HL-60 (cell line): ENCODE results near the gene RAP1B.

Experiments used
- DNase-seq, 2 experiments: peaks; one replicate each; pipeline ENCODE4 v3.0.0-alpha.2; 2010 to 2020; ENCODE audit warnings: low read depth in 1 of 2, low spot score in 1 of 2
- H3K27ac ChIP-seq: fragments of 250-450 bp; sonication (Bioruptor Pico); replicated peaks from 2 replicates; pipeline ENCODE4 v1.5.1; 2020; ENCODE audit warnings: mild to moderate bottlenecking, moderate library complexity
- H3K27me3 ChIP-seq: fragments of 250-450 bp; sonication (Bioruptor Pico); 2 replicates; pipeline ENCODE4 v1.5.1; 2021; ENCODE audit warnings: mild to moderate bottlenecking, moderate library complexity; ENCODE audit not compliant: insufficient read depth, poor library complexity, severe bottlenecking
- H3K4me3 ChIP-seq: replicated peaks from 2 replicates; pipeline ENCODE4 v1.5.1; 2011; ENCODE audit warnings: mild to moderate bottlenecking, control low read depth, low read length; ENCODE audit not compliant: insufficient read depth
- CTCF ChIP-seq: IDR thresholded peaks from one replicate; pipeline ENCODE4 v1.5.1; 2011; ENCODE audit warnings: low read length, control low read depth, inconsistent platforms; ENCODE audit not compliant: insufficient read depth
- GABPA ChIP-seq: IDR thresholded peaks from 2 replicates; pipeline ENCODE4 v1.6.1; 2012; ENCODE audit warnings: low read depth
- POLR2AphosphoS5 ChIP-seq: IDR thresholded peaks from 2 replicates; pipeline ENCODE4 v1.6.1; 2012; ENCODE audit warnings: low read depth
- REST ChIP-seq: IDR thresholded peaks from 2 replicates; pipeline ENCODE4 v1.6.1; 2012; ENCODE audit warnings: low read depth; ENCODE audit not compliant: insufficient replicate concordance
- SPI1 ChIP-seq: IDR thresholded peaks from 2 replicates; pipeline ENCODE4 v1.6.1; 2012; ENCODE audit warnings: low read depth, mild to moderate bottlenecking, borderline replicate concordance

RAP1B gene

GRCh38 chr12:68577949-68578348 lies 32.8 kb upstream of the RAP1B start:
- Histone ChIP-seq H3K27ac (no peak overlapping the region), H3K27me3 (no peaks in the 10 kb centered on the region), H3K4me3 (no peak overlapping the region)
- DNase-seq, result no peak
- TF ChIP-seq POLR2AphosphoS5 (no peak), CTCF (no peak), GABPA (no peak), REST (no peak), SPI1 (no peak)

- Histone ChIP-seq H3K4me3 (no peak overlapping the region), H3K27me3 (no peaks in the 10 kb centered on the region), H3K27ac (no peak overlapping the region)
- TF ChIP-seq POLR2AphosphoS5, result no peak
- DNase-seq, result no peak
Measured at GRCh38 chr12:68578765-68579164, 31.9 kb upstream of the RAP1B start.

- no peak overlapping the region for H3K4me3 ChIP-seq
- H3K27me3 ChIP-seq, result no peaks in the 10 kb centered on the region
- TF ChIP-seq SPI1, result no peak
- no peak for TF ChIP-seq GABPA
- TF ChIP-seq REST, result no peak
- TF ChIP-seq POLR2AphosphoS5, result no peak
- no peak for TF ChIP-seq CTCF
- H3K27ac ChIP-seq, result no peak overlapping the region
- no peak for DNase-seq
Measured at GRCh38 chr12:68579254-68579653, 31.4 kb upstream of the RAP1B start.

- H3K27me3 ChIP-seq, result no peaks in the 10 kb centered on the region
- no peak for DNase-seq
- H3K27ac ChIP-seq, result no peak overlapping the region
- no peak for TF ChIP-seq CTCF
- no peak for TF ChIP-seq POLR2AphosphoS5
- TF ChIP-seq REST, result no peak
- no peak for TF ChIP-seq SPI1
- no peak for TF ChIP-seq GABPA
- no peak overlapping the region for H3K4me3 ChIP-seq
Measured at GRCh38 chr12:68580911-68581310, 29.8 kb upstream of the RAP1B start.
